H9 (cell line): Measurements from ENCODE around the gene CROCC2. TPM values are rescaled to one million over a fixed set of nuclear protein-coding genes. Genes with fewer than 3 reads are reported as not detected.

ENCODE experiments used
- DNase-seq: peaks from one replicate; pipeline ENCODE4 v3.0.0-alpha.2; 2017
- H2AFZ ChIP-seq: one replicate; pipeline ENCODE4 v1.6.1; 2013; ENCODE audit warnings: mild to moderate bottlenecking, low read length, control low read depth, moderate library complexity
- H2AK5ac ChIP-seq: 2 replicates; pipeline ENCODE4 v1.6.1; 2013; ENCODE audit warnings: low read length, control low read depth, mixed read lengths; ENCODE audit not compliant: insufficient read length
- H2BK120ac ChIP-seq: one replicate; pipeline ENCODE4 v1.6.1; 2013; ENCODE audit warnings: low read depth, mild to moderate bottlenecking, low read length, control low read depth, inconsistent platforms; ENCODE audit not compliant: poor library complexity, severe bottlenecking
- H2BK12ac ChIP-seq: 2 replicates; pipeline ENCODE4 v1.6.1; 2013; ENCODE audit warnings: low read length, control low read depth, mixed read lengths, low read depth; ENCODE audit not compliant: insufficient read length
- H2BK15ac ChIP-seq: 2 replicates; pipeline ENCODE4 v1.6.1; 2013; ENCODE audit warnings: low read depth, low read length, control low read depth
- H2BK20ac ChIP-seq: one replicate; pipeline ENCODE4 v1.6.1; 2013; ENCODE audit warnings: low read depth, mild to moderate bottlenecking, low read length, control low read depth, inconsistent platforms; ENCODE audit not compliant: poor library complexity, severe bottlenecking
- H2BK5ac ChIP-seq: 2 replicates; pipeline ENCODE4 v1.6.1; 2013; ENCODE audit warnings: low read length, control low read depth, mixed read lengths; ENCODE audit not compliant: insufficient read length
- H3K14ac ChIP-seq: 2 replicates; pipeline ENCODE4 v1.6.1; 2013; ENCODE audit warnings: low read length, control low read depth; ENCODE audit not compliant: insufficient read depth
- H3K18ac ChIP-seq: 2 replicates; pipeline ENCODE4 v1.6.1; 2013; ENCODE audit warnings: low read depth, mild to moderate bottlenecking, mixed read lengths, low read length, control low read depth; ENCODE audit not compliant: insufficient read length
- H3K23ac ChIP-seq: 2 replicates; pipeline ENCODE4 v1.6.1; 2013; ENCODE audit warnings: low read length, control low read depth, mixed read lengths, low read depth; ENCODE audit not compliant: insufficient read length
- H3K23me2 ChIP-seq: 2 replicates; pipeline ENCODE4 v1.6.1; 2013; ENCODE audit warnings: low read depth, mild to moderate bottlenecking, mixed read lengths, low read length, control low read depth; ENCODE audit not compliant: insufficient read length, poor library complexity, severe bottlenecking
- H3K27ac ChIP-seq: 2 replicates; pipeline ENCODE4 v1.5.1; 2013; ENCODE audit warnings: low read length, control low read depth, mixed read lengths, low read depth; ENCODE audit not compliant: insufficient read length
- H3K27me3 ChIP-seq: 2 replicates; pipeline ENCODE4 v1.6.1; 2013; ENCODE audit warnings: low read length, control low read depth, inconsistent platforms; ENCODE audit not compliant: insufficient read depth
- H3K4ac ChIP-seq: 2 replicates; pipeline ENCODE4 v1.6.1; 2013; ENCODE audit warnings: low read depth, mild to moderate bottlenecking, control low read depth, inconsistent platforms, low read length, moderate library complexity
- H3K4me1 ChIP-seq: 2 replicates; pipeline ENCODE4 v1.6.1; 2013; ENCODE audit warnings: low read length, control low read depth, inconsistent platforms; ENCODE audit not compliant: insufficient read depth
- H3K4me2 ChIP-seq: 2 replicates; pipeline ENCODE4 v1.6.1; 2013; ENCODE audit warnings: low read length, control low read depth, mixed read lengths; ENCODE audit not compliant: insufficient read length, insufficient read depth
- H3K56ac ChIP-seq: 2 replicates; pipeline ENCODE4 v1.6.1; 2013; ENCODE audit warnings: low read depth, mild to moderate bottlenecking, mixed read lengths, low read length, control low read depth; ENCODE audit not compliant: insufficient read length
- H3K79me1 ChIP-seq: 2 replicates; pipeline ENCODE4 v1.6.1; 2013; ENCODE audit warnings: low read depth, mild to moderate bottlenecking, moderate library complexity, low read length, control low read depth, inconsistent platforms; ENCODE audit not compliant: insufficient read depth, poor library complexity, severe bottlenecking
- H3K79me2 ChIP-seq: 2 replicates; pipeline ENCODE4 v1.6.1; 2013; ENCODE audit warnings: low read length, control low read depth, inconsistent platforms; ENCODE audit not compliant: insufficient read depth
- H3K9ac ChIP-seq: 2 replicates; pipeline ENCODE4 v1.6.1; 2013; ENCODE audit warnings: low read length, control low read depth, mixed read lengths; ENCODE audit not compliant: insufficient read length; ENCODE audit errors: extremely low read depth
- H3K9me3 ChIP-seq: one replicate; pipeline ENCODE4 v1.6.1; 2013; ENCODE audit warnings: low read depth, low read length, inconsistent platforms; ENCODE audit not compliant: control insufficient read depth
- H3T11ph ChIP-seq: one replicate; pipeline ENCODE4 v1.6.1; 2013; ENCODE audit warnings: mild to moderate bottlenecking, low read length, control low read depth, inconsistent platforms
- H4K20me1 ChIP-seq: one replicate; pipeline ENCODE4 v1.6.1; 2013; ENCODE audit not compliant: control insufficient read depth, insufficient read length, insufficient read depth
- H4K5ac ChIP-seq: 2 replicates; pipeline ENCODE4 v1.6.1; 2013; ENCODE audit warnings: low read depth, mild to moderate bottlenecking, mixed read lengths, low read length, control low read depth; ENCODE audit not compliant: insufficient read length
- H4K8ac ChIP-seq: replicated peaks from 2 replicates; pipeline ENCODE4 v1.6.1; 2013; ENCODE audit warnings: low read length, control low read depth, mixed read lengths, low read depth; ENCODE audit not compliant: insufficient read length
- H4K91ac ChIP-seq: 2 replicates; pipeline ENCODE4 v1.6.1; 2013; ENCODE audit warnings: low read depth, mild to moderate bottlenecking, moderate library complexity, mixed read lengths, low read length, control low read depth; ENCODE audit not compliant: insufficient read length
- H3K27ac Mint-ChIP-seq, 3 experiments: 2 replicates in 2 of 3; 3 replicates in 1 of 3; pipeline ENCODE4 v1.8.0; 2020 to 2021; ENCODE audit warnings: mixed read lengths in 3 of 3, mild to moderate bottlenecking in 1 of 3, moderate library complexity in 1 of 3
- H3K27me3 Mint-ChIP-seq: 2 replicates; pipeline ENCODE4 v1.8.0; 2021; ENCODE audit warnings: low read depth, mild to moderate bottlenecking, moderate library complexity, mixed read lengths
- H3K36me3 Mint-ChIP-seq, 3 experiments: 2 replicates in 2 of 3; 3 replicates in 1 of 3; pipeline ENCODE4 v1.8.0; 2020 to 2021; ENCODE audit warnings: low read depth in 3 of 3, mixed read lengths in 3 of 3; ENCODE audit not compliant: insufficient read depth in 1 of 3
- H3K4me1 Mint-ChIP-seq, 2 experiments: 2 replicates each; pipeline ENCODE4 v1.8.0; 2020; ENCODE audit warnings: mixed read lengths in 2 of 2
- H3K4me3 Mint-ChIP-seq, 2 experiments: 2 replicates in 1 of 2; 3 replicates in 1 of 2; pipeline ENCODE4 v1.8.0; 2020 to 2021; ENCODE audit warnings: mild to moderate bottlenecking in 2 of 2, mixed read lengths in 2 of 2, moderate library complexity in 1 of 2
- H3K9me3 Mint-ChIP-seq, 2 experiments: 2 replicates in 1 of 2; 3 replicates in 1 of 2; pipeline ENCODE4 v1.8.0; 2020; ENCODE audit warnings: mild to moderate bottlenecking in 2 of 2, mixed read lengths in 2 of 2, moderate library complexity in 1 of 2
- WGBS: extraction: QIAGEN DNeasy Blood & Tissue Kit; methylation state at CpG from one replicate; pipeline ENCODE4 v1.1.7; 2013; ENCODE audit warnings: missing lambda C conversion rate, low lambda C conversion rate, mixed read lengths; ENCODE audit not compliant: insufficient read length; ENCODE audit errors: extremely low coverage; 5-methylcytosine and 5-hydroxymethylcytosine counted together
- total RNA-seq: library from RNA; stranded (reverse); gene quantifications from 2 replicates; pipeline ENCODE4 v1.2.1, GENCODE V29; 2021
- TF ChIP-seq, protein P1 (sequence below): fragments of 200-600 bp; sonication (generic); conservative IDR thresholded peaks from 3 replicates; pipeline ENCODE4 v1.8.0; 2021; ENCODE audit warnings: antibody characterized with exemption, mild to moderate bottlenecking

CROCC2 gene
- total RNA-seq, 1 experiment from 2014 or later = not detected

DNA sequence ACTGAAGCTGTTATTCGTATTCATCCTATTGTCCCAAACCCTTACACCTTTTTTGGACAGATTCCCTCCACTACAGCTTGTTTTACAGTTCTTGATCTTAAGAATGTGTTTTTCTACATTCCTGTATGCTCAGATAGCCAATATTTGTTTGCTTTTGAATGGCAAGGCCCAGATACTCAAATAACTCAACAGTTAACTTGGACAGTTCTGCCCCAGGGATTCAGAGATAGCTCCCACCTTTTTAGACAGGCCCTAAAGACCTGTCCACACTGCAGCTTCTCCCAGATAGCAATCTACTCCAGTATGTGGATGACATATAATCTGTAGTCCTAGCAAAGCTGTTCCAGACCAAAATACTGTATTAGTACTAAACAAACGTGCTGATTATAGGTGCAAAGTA lies 44.6 kb upstream of the CROCC2 start:
- Histone ChIP-seq H2BK5ac (no peak overlapping the region), H3K23me2 (no peaks in the 10 kb centered on the region), H3K79me1 (no peaks in the 10 kb centered on the region), H4K20me1 (no peaks in the 10 kb centered on the region), H3K23ac (no peak overlapping the region), H2BK15ac (no peak overlapping the region), H3K27ac (no peak overlapping the region), H2AFZ (no peak overlapping the region), H2AK5ac (no peak overlapping the region), H3K79me2 (no peaks in the 10 kb centered on the region), H3K9me3 (no peaks in the 10 kb centered on the region), H3K18ac (no peak overlapping the region), H4K91ac (no peak overlapping the region), H4K5ac (no peak overlapping the region), H2BK20ac (no peak overlapping the region), H3K27me3 (no peaks in the 10 kb centered on the region), H3K4ac (no peak overlapping the region), H3K14ac (no peak overlapping the region), H3K4me2 (no peak overlapping the region), H2BK12ac (no peak overlapping the region), H3T11ph (no peak overlapping the region), H2BK120ac (no peak overlapping the region), H3K4me1 (no peaks in the 10 kb centered on the region), H3K9ac (no peak overlapping the region), H3K56ac (no peak overlapping the region), H4K8ac (no peak overlapping the region)
- Mint-ChIP-seq H3K27me3 (peaks cover 2% of the 10 kb centered on the region), H3K36me3 (no peaks in the 10 kb centered on the region), H3K27ac (no peak overlapping the region), H3K4me1 (peaks cover 0 to 6% of the 10 kb centered on the region in 2 experiments; a peak in 1 of 4 replicates), H3K4me3 (no peak overlapping the region), H3K9me3 (no peaks in the 10 kb centered on the region)
- TF ChIP-seq, protein P1, sequence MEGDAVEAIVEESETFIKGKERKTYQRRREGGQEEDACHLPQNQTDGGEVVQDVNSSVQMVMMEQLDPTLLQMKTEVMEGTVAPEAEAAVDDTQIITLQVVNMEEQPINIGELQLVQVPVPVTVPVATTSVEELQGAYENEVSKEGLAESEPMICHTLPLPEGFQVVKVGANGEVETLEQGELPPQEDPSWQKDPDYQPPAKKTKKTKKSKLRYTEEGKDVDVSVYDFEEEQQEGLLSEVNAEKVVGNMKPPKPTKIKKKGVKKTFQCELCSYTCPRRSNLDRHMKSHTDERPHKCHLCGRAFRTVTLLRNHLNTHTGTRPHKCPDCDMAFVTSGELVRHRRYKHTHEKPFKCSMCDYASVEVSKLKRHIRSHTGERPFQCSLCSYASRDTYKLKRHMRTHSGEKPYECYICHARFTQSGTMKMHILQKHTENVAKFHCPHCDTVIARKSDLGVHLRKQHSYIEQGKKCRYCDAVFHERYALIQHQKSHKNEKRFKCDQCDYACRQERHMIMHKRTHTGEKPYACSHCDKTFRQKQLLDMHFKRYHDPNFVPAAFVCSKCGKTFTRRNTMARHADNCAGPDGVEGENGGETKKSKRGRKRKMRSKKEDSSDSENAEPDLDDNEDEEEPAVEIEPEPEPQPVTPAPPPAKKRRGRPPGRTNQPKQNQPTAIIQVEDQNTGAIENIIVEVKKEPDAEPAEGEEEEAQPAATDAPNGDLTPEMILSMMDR = no peak
- no peak for DNase-seq
- no CpG with 5 or more reads among the region's 2 CpGs for WGBS
